Inferior parietal cortex (tissue), 1 donor: ENCODE data around the gene NUDCD3.
"Not testable (repeated sequence)": the region's sequence is repeated elsewhere in the genome, so short reads cannot be mapped to it uniquely, and the experiment has no call there.

Experiments
- DNase-seq: peaks from one replicate; pipeline ENCODE4 v3.0.0-alpha.2; 2016; ENCODE audit errors: extremely low spot score

Gene NUDCD3

DNA sequence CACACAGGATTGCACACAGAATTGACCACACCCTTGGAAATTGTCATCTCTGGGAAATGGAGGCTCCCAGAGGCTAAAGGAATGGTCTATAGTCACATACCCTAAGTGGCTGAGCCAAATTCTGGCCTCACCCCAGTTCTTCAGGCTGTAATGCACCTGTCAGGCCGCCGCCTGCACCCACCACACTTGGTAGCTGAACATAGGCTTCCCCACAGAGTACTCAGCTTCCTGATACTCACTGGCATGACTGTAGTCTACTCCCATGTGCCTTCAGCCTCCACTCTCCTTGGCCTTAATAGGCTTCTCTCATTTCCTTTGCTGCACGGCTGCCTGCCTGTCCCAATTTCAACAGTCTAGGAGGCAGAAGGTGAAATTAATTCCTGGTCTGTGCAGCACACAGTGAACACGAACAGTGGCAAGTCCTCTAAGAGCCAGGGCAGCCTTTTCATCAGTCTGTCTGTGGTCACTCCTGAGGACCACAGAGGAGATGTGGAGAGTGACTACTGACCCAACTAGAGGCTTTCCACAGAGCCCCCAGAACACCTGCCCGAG lies 42.5 kb downstream of the NUDCD3 start:
- no peak for DNase-seq

GRCh38 chr7:44445986-44446671 lies 44.3 kb downstream of the NUDCD3 start:
- peak; percentile 82 for DNase-seq

- DNase-seq = no peak
Measured at GRCh38 chr7:44441079-44441478, 49.4 kb downstream of the NUDCD3 start.

DNA sequence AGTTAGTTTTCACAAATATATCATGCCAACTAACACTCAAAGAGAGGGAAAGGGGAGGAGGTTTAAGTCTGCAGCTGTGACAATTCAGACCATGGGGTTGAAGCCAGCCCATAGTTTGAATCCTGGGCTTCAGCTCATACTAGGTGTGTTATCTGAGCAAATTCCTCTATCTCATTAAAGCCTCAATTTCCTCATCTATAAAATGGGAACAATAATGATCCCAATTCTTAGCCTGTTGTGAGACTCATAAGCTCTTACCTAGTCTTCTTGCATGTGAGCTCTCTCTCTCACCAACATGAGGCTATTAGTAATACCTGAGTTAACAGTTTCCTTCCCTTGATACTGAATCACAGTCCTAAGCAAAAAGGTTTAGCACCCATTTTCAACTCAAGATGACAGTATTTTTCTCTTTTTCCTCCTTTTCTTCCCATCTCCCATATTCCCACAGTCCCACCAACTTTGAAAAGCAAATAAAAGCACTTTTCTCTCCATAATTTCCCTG lies 49.8 kb downstream of the NUDCD3 start:
- DNase-seq = no peak

- no peak for DNase-seq
Measured at GRCh38 chr7:44439926-44440325, 50.5 kb downstream of the NUDCD3 start.

DNA sequence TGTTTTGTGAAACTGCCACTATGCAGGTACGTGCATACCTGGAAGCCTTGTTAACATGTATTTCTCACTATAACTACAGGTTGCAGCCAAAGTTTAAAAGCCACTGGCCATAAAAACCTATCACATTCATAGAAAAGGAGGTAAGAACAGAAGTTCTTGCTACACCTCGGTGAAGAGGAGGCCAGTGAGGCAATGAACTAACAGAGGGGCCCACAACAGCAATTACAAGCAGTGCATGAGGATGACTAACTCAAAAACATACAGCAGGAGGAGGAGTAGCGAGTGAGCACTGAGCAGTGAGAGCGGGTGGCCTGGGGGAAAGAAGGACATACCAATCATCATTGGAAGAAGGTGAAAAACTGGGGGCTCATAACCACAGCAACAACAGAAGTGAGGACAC lies 51.6 kb downstream of the NUDCD3 start:
- no peak for DNase-seq

DNA sequence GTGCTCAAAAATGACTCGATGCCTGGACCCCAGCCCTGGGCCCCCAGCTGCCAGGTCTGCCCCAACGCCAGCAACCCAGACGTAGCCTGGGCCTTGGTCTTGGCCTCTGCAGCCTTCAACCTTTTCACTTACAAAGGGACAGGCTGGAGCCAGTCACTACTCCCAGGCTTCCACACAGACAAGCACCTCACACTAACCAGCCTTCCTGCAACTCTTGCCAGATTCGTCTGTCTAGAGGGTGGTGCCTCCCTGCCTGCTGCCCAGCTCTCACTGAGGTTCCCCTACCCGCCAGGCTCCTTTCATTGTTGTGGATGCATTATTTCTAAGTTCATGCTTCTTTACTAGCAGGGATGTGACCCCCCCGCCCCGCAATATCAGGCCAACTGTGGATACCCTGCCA lies 56.3 kb downstream of the NUDCD3 start:
- no peak for DNase-seq

GRCh38 chr7:44433255-44434022 lies 57.0 kb downstream of the NUDCD3 start:
- no peak for DNase-seq

DNA sequence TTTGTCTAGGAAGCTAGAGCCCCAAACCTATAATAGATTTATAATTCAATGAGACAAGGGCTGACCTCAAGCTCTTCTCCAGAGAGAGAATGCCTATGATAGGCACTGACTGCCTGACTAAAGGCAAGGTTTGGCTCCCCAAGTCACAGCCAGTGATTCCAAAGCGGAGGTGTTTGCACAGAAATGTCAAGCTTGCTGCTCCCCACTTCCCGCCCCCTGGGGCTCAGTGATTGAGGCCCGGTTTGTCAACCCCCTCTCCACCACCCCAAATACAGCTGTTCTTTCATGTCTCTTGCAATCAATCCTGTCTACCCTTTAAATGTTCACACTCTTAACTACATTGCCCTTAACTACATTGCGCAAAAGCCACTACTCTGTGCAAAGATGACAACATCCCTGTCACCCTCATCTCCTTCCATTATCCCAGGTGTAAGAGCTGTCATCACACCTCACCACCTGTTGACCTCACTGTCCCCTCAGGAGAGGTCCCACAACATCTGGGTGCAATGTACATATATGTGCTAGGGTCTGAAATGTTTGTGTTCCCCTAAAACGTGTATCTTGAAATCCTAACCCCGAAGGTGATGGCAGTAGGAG lies 58.0 kb downstream of the NUDCD3 start:
- DNase-seq = no peak

- DNase-seq = no peak
Measured at GRCh38 chr7:44431091-44431608, 59.3 kb downstream of the NUDCD3 start.

- no peak for DNase-seq
Measured at GRCh38 chr7:44430054-44430453, 60.4 kb downstream of the NUDCD3 start.

- DNase-seq = not testable (repeated sequence)
Measured at GRCh38 chr7:44424762-44425161, 65.7 kb downstream of the NUDCD3 start.

DNA sequence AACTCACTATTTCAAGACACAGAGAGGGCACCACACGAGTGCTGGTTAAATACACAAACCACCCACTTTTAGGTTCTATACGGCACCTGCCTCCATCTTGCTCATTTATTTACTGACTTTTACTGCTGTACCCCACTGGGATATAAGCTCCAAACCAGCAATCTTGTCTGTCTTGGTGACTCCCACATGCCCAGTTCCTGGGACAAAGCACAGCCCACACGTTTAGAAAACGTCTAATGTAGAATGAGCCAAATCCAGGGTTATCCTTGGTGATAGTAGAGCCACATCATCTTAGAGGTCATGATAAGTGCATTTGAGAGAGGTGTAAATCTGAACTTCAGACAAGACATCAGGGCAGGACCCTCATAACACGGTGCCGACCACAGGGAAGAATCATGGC lies 73.5 kb downstream of the NUDCD3 start:
- DNase-seq = no peak

GRCh38 chr7:44415510-44415909 lies 74.9 kb downstream of the NUDCD3 start:
- DNase-seq = no peak

GRCh38 chr7:44415047-44415446 lies 75.4 kb downstream of the NUDCD3 start:
- DNase-seq = no peak

DNA sequence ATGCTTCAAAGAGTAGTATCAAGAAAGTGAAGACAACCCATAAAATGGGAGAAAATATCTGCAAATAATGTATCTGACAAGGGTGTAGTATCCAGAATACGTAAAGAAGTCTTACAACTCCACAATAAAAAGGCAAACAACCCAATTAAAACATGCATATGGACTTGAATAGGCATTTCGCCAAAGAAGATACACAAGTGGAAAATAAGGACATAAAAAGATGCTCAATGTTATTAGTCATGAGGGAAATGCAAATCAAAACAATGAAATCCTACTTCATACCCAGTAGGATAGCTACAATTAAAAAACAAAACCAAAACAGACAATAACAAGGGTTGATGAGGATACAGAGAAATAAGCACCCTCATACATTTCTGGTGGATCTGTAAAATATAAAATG lies 79.2 kb downstream of the NUDCD3 start:
- DNase-seq = no peak

- DNase-seq = no peak
Measured at GRCh38 chr7:44408596-44408995, 81.9 kb downstream of the NUDCD3 start.

DNA sequence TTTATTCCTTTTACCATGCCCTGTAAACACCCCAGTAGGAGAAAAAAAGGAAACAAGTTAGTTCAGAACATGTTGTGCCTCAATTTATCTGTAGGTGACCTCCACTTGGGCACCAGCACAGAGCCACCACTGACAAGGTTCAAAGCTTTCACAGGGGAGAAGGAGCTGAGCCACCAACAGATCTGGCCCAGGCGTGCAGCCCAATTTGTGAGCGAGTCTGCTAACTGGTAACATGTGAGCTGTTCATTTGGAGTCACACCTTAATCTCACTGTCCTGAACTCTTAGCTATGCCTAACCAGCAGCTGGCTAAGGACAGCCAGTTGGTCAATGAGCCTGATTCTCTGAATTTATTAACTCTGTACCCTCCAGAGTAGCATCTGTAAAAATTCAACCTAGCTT lies 86.7 kb downstream of the NUDCD3 start:
- DNase-seq = no peak

DNA sequence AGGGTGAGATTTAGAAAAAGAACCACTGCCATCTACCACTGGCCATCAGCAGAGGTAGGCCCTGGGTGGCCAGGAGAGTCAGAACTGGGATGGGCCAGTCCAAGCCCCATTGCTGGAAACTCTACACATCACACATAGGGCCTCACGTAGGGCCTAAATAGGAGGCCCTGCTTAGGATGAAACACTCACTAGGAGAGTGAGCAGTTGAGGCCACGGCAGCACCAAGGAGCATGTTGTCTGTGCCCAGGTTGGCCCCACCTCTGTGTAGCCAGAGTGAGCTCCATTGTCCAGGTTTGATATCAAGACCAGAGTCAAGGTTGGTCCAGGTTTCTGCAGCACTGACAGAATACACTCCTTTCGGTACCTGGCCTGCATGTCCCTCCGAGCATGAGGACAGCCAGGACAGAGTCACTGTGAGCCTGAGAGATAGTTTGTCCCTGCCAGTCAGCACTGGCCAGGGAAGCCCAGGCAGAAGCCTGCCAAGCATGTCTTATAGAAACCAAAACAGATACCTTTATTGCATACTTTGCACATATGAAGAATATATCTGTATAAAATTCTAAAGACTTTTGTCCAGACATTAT lies 87.2 kb downstream of the NUDCD3 start:
- DNase-seq = no peak

DNA sequence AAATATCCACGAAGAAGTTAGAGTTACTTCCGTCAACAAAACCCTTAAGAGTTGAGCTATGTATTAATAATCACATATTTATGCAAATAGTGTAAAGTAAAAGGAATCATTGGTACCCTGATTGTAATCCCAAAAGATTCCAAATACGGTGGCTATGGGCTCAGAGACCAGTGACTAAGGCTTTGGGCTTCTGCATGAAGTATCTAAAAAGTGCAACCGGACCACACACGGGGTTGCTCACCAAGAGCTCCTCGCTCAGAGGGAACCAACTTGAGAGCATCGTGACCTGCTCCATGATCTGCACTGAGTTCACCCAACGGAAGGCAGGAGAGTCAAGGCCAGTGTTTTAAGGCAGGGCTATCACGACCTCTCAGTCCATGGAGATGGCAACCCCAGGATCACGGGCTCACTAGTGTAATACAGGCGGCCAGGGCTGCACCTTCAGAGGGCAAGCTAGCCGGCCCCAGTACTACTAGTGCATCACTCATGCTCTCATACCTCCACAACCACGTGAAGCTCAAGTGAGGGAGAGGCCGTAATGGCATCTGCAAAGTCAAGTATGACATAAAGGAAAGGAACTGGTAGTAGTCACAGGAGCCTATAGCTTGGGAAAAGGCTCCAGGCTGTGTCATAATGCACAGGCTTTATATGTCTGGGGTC lies 87.9 kb downstream of the NUDCD3 start:
- DNase-seq = no peak

DNA sequence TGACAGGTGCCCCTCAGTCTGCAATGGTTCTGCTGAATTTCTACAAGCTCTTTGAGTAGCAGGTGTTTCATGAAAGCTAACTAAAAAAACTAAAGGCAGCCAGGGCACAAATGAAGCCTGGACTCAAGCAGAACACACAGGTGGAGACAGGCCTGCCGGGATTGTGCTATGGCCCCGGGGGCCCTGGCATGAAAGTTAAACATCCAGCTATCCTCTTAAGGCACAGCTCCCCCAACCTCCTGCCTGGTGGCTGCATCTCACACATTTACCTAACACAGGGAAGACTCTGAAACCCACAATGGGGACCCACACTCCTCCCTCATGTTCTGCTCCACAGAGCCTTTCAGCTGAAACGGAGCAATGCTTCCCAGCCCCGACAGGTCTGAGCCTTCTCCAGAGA lies 88.8 kb downstream of the NUDCD3 start:
- no peak for DNase-seq
